Measurements from ENCODE around the gene MT1B.

Gene MT1B

DNA sequence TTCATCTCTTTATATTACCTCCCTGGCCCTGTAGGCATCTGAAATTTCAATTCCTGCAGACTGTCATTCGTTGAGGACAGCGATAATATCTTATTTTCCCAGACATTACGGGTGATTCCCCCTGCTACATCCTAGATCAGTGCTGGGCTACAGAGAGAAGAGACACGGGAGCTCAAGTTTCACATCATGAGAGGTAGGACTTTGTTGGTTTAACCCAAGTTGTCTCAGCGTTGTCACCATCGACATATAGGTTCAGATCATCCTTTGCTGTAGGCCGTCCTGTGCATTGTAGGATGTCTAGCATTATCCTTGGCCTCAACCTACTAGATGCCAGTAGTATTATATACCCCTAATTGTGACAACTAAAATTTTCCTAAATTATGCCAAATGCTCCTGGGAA lies 49.8 kb downstream of the MT1B start:
- DNase-seq (ENCODE audit: low read depth), result no peak
- H3K4me3 ChIP-seq (ENCODE audit: low read depth, low read length), result no peak overlapping the region
- TF ChIP-seq, protein P1, sequence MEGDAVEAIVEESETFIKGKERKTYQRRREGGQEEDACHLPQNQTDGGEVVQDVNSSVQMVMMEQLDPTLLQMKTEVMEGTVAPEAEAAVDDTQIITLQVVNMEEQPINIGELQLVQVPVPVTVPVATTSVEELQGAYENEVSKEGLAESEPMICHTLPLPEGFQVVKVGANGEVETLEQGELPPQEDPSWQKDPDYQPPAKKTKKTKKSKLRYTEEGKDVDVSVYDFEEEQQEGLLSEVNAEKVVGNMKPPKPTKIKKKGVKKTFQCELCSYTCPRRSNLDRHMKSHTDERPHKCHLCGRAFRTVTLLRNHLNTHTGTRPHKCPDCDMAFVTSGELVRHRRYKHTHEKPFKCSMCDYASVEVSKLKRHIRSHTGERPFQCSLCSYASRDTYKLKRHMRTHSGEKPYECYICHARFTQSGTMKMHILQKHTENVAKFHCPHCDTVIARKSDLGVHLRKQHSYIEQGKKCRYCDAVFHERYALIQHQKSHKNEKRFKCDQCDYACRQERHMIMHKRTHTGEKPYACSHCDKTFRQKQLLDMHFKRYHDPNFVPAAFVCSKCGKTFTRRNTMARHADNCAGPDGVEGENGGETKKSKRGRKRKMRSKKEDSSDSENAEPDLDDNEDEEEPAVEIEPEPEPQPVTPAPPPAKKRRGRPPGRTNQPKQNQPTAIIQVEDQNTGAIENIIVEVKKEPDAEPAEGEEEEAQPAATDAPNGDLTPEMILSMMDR (IDR thresholded peaks at IDR 0.05; ENCODE audit: low read depth, low read length, missing control alignments), result no peak

Measured in GM12864 (cell line).